Measurements from ENCODE around the gene ZNF830.

GRCh38 chr17:34920676-34921075 lies 40.7 kb upstream of the ZNF830 start:
- no peak for TF ChIP-seq CTCF (IDR thresholded peaks at IDR 0.05; ENCODE audit: low read depth, low read length, poor library complexity, severe bottlenecking)
- TF ChIP-seq EZH2phosphoT487 (IDR thresholded peaks at IDR 0.05; ENCODE audit: borderline replicate concordance, low read length), result no peak

Measured in DOHH2 (cell line).